GM19372 (cell line): Measurements from ENCODE around the gene CPXCR1.
"Not testable (repeated sequence)": the region's sequence is repeated elsewhere in the genome, so short reads cannot be mapped to it uniquely, and the experiment has no call there.

Experiments used
- ATAC-seq: cut with Tn5 transposase; IDR thresholded peaks from one replicate; pipeline ENCODE4 v1.9.1; 2021; ENCODE audit warnings: mild to moderate bottlenecking, low read depth, moderate library complexity; ENCODE audit not compliant: unreplicated experiment

Gene CPXCR1

DNA sequence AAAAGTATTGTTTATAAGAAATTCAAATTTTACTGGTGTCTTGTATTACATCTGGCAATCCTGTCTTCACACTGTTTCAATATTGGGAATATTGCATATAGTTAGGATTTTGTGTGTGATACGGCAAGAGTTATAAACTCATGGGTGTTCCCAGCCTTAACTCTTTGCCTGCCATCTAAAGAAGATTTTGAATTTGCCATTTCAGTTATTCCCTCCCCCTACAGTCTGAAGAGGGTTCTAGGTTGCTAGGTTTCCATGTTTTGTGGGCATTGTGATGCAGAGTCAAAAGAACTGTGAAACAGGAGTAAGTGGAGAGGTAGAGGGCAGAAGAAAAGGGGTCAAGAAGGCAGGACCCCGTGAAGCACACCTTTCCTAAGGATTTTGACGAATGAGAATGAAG is at the start of gene CPXCR1:
Gene CPXCR1, plus strand, starts transcription at position 301 of the 400 bp plus-strand sequence. CDS start 6,190 bp downstream, outside the sequence.
- no peak for ATAC-seq

DNA sequence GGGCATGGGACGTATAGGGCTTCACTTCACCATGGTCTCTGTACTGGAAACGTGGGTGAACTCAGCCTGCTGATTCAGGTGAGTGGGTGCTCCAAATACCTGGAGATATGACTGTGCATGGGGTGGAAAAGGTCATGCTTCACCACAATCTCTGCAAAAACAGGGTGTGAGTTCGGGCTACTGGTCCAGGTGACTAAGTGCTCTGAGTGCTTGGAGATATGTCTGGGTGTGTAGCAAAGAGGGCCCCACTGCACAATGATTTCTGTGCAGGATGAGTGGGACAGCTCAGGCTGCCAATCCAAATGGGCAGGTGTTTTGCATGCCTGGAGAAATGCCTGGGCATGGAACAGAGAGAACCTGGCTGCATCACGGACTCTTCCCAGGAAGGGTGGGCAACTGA is 11.2 kb upstream of the CPXCR1 start:
- no peak for ATAC-seq

DNA sequence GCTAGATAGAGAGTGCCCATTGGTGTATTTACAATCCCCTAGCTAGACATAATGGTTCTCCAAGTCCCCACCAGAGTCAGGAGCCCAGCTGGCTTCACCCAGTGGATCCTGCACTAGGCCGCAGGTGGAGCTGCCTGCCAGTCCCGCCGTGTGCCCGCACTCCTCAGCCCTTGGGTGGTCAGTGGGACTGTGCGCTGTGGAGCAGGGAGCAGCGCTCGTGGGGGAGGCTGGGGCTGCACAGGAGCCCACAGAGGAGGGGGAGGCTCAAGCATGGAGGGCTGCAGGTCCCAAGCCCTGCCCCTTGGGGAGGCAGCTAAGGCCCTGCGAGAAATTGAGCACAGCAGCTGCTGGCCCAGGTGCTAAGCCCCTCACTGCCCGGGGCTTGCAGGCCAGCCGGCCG is 810 bp upstream of the CPXCR1 start:
- ATAC-seq = not testable (repeated sequence)

DNA sequence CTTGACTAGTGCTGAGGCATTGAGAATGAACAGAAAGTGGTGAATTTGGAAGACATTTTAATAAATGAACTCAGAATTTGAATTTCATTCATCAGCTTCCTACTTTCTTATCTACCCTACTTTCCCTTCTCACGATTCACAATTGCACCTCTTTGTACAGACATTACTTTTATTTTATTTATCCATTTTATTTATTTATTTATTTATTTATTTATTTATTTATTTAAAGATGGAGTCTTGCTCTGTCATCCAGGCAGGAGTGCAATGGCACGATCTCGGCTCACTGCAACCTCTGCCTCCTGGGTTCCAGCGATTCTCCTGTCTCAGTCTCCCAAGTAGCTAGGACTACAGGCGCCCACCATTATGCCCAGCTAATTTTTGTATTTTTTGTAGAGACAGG is 5.3 kb downstream of the CPXCR1 start:
- ATAC-seq = not testable (repeated sequence)

DNA sequence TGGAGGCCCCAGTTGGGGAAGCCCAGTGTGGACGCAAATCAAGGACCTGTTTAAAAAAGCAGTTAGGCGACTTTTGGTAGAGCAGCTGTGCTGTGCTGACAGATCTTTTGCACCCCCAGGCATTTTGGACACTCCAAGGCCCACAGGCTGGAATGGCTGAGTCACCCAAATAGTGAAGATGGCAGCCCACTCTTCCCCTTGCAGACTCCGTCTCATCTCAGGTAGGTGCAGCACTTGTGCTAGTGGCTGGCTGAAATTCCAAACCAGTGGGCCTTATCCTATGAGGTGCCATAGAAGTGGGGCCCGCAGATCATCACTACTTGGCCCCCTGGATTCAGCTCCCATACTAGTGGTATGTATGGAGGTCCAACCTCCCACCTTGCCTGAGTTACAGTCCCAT is 42.8 kb downstream of the CPXCR1 start:
- no peak for ATAC-seq
